Large intestine (tissue), 3 donors: ENCODE data around the gene CXCR5. TPM values are rescaled to one million over a fixed set of nuclear protein-coding genes. Genes with fewer than 3 reads are reported as not detected.

Experiments
- DNase-seq, 2 donors: peaks; one replicate each; pipeline versions ENCODE4 v3.0.0 to v3.0.0-alpha.2; 2013
- H3K27ac ChIP-seq: one replicate; pipeline ENCODE4 v1.5.1; 2013; ENCODE audit warnings: low read length
- H3K27me3 ChIP-seq: 2 replicates; pipeline ENCODE4 v1.6.1; 2013; ENCODE audit warnings: low read length; ENCODE audit not compliant: control insufficient read depth, insufficient read depth
- H3K36me3 ChIP-seq: 2 replicates; pipeline ENCODE4 v1.6.1; 2013; ENCODE audit warnings: low read length; ENCODE audit not compliant: control insufficient read depth, insufficient read depth
- H3K4me1 ChIP-seq: one replicate; pipeline ENCODE4 v1.6.1; 2013; ENCODE audit warnings: low read length; ENCODE audit not compliant: control insufficient read depth, insufficient read depth
- H3K4me3 ChIP-seq: one replicate; pipeline ENCODE4 v1.5.1; 2013; ENCODE audit warnings: low read length
- H3K9me3 ChIP-seq: one replicate; pipeline ENCODE4 v1.6.1; 2013; ENCODE audit warnings: mild to moderate bottlenecking, low read depth, low read length, moderate library complexity; ENCODE audit not compliant: control insufficient read depth
- WGBS: methylation state at CpG from one replicate; pipeline ENCODE4 v1.1.5; 2013; ENCODE audit warnings: low lambda C conversion rate; ENCODE audit not compliant: insufficient coverage; 5-methylcytosine and 5-hydroxymethylcytosine counted together
- polyA plus RNA-seq: library from polyadenylated mRNA; unstranded; fragments of 120-200 nt; gene quantifications from one replicate; pipeline ENCODE4 v1.2.1, GENCODE V29; 2013

Gene CXCR5
- polyA plus RNA-seq, 1 donor: 0.07 TPM

GRCh38 chr11:118897721-118898310, 14.1 kb downstream of the CXCR5 start:
- Histone ChIP-seq H3K27me3 (no peaks in the 10 kb centered on the region), H3K27ac (no peak overlapping the region), H3K9me3 (no peaks in the 10 kb centered on the region), H3K4me1 (peaks cover 10% of the 10 kb centered on the region), H3K4me3 (no peak overlapping the region), H3K36me3 (peaks cover 53% of the 10 kb centered on the region)
- DNase-seq: no peak
- WGBS: no CpG with 5 or more reads among the region's 13 CpGs

DNA sequence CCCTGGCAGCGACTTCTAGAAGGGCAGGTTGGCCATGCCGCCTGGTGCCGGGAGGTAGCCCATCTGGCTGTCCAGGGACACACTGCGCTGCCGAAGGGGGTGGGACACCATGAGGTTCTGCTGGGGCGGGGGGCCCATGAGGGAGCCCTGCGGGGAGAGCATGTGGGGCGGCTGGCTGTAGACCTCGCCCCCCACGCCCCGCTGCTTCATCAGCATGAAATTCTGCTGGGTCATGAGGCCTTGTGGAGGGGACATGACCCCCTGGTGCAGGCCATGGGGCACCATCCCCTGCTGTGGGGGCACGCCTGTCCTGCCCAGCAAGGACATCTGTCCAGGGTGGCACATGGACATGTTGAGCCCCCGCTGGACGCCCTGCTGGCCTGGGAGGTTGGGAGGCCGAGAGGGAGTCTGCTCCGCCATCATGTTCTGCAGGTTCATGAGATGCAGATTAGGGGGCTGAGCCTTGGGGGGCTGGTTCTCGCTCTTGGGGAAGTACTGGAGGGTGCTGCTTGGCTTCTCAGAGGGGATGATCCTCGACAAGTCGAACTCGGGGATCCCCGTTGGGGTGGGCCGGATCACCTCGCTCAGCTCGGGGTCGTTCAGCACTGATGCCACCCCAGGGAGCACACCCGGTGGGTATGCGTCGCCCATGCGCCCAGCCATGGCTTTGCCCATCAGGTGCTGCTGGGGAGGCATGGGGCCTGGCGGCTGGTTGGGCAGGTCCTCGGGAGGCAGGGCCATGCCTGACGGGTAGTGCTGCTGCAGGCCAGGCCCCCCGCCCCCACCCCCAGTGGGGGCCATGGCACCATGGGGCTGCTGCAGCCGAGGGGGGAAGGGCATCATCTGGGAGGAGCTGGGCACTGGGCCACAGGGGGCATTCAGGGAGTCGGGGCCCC, 15.0 kb downstream of the CXCR5 start:
- 100% methylated on average over 4 of the region's 35 CpGs for WGBS
- Histone ChIP-seq H3K9me3 (no peaks in the 10 kb centered on the region), H3K27me3 (no peaks in the 10 kb centered on the region), H3K27ac (no peak overlapping the region), H3K4me1 (peaks cover 10% of the 10 kb centered on the region), H3K4me3 (no peak overlapping the region), H3K36me3 (peaks cover 61% of the 10 kb centered on the region)
- no peak for DNase-seq

- H3K4me3 ChIP-seq: no peak overlapping the region
- H3K27ac ChIP-seq: no peak overlapping the region
- no peak for DNase-seq
- no peaks in the 10 kb centered on the region for H3K9me3 ChIP-seq
- no peaks in the 10 kb centered on the region for H3K27me3 ChIP-seq
- peaks cover 10% of the 10 kb centered on the region for H3K4me1 ChIP-seq
- no CpG with 5 or more reads among the region's 6 CpGs for WGBS
- H3K36me3 ChIP-seq: peaks cover 68% of the 10 kb centered on the region
Measured at GRCh38 chr11:118899296-118899688, 15.6 kb downstream of the CXCR5 start.

DNA sequence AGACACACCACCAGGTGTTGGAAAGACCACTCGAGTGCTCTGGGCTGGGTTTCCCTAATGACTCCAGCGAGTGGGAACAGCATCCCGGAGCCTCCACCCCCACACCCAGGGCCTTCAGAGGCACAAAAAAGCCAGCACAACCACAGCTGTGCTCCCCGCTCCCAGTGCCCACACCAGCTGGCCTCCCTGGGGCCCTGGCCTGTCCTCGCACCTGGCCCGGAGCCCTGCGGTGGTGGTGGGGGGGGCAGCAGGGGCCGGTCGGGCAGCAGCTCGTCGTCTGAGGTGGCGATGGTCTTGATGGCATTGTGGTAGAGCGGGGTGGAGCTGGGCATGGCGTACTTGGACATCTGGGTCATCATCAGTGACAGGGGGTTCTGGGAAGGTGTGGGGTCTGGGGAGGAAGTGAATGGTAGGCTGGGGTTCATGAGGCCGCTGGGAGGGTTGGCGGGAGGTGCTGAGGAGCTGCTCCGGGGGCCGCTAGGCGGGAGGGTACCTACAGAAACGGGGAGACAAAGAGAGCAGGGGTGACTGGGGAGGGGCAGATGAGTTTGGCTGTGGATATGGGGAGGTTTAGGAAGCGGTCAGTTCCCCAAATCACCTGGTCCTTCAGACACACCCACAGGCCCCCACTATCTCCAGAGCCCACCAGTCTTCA, 16.1 kb downstream of the CXCR5 start:
- no peaks in the 10 kb centered on the region for H3K9me3 ChIP-seq
- H3K4me3 ChIP-seq: no peak overlapping the region
- peaks cover 10% of the 10 kb centered on the region for H3K4me1 ChIP-seq
- H3K36me3 ChIP-seq: peaks cover 73% of the 10 kb centered on the region
- H3K27me3 ChIP-seq: no peaks in the 10 kb centered on the region
- no peak for DNase-seq
- H3K27ac ChIP-seq: no peak overlapping the region
- 95% methylated on average over 4 of the region's 21 CpGs for WGBS

- Histone ChIP-seq H3K27me3 (no peaks in the 10 kb centered on the region), H3K4me1 (peaks cover 8% of the 10 kb centered on the region), H3K27ac (no peak overlapping the region), H3K36me3 (peaks cover 77% of the 10 kb centered on the region), H3K9me3 (no peaks in the 10 kb centered on the region), H3K4me3 (no peak overlapping the region)
- no CpG with 5 or more reads among the region's 29 CpGs for WGBS
- no peak for DNase-seq
Measured at GRCh38 chr11:118900535-118901384, 17.1 kb downstream of the CXCR5 start.

DNA sequence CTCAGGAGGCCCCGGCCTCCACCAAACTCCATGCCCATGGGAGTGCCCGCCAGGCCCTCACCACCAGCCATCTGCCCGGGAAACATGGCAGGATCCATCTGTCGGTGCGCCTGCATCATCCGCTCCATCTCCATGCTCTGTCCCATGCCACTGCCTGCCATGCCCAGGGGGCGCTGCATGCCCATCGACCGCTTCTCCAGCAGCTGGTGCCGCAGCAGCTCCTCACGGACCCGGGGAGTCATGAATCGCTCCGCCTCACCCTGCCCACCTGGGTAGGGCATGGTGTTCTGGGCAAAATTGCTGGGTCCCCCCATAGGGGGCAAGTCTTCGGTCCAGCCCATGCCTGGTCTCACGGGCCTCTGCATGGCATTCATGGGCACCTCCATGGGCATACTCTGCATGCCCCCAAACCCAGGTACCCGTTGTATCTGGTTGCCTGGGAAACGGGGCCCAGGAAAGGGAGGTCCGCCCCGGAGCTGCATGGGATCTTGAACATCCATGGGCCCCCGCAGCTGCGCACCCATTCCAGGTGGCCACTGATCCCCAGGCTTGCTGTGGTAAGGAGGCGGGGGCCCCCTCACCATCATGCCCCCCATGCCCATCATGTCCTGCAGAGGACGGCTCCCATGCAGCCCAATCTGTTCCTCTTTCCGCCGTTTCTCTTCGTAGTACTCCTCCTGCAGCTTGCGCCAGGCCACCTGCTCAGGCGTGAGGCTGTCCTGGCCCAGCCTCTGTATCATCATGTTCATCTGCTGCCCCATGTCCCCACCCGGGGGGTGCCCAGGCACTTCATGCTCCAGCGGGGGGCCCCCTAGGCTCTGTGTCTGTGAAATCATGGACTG, 18.0 kb downstream of the CXCR5 start:
- no peak overlapping the region for H3K27ac ChIP-seq
- H3K36me3 ChIP-seq: peaks cover 86% of the 10 kb centered on the region
- peaks cover 2% of the 10 kb centered on the region for H3K4me1 ChIP-seq
- H3K4me3 ChIP-seq: no peak overlapping the region
- no peak for DNase-seq
- H3K27me3 ChIP-seq: no peaks in the 10 kb centered on the region
- no CpG with 5 or more reads among the region's 31 CpGs for WGBS
- no peaks in the 10 kb centered on the region for H3K9me3 ChIP-seq

DNA sequence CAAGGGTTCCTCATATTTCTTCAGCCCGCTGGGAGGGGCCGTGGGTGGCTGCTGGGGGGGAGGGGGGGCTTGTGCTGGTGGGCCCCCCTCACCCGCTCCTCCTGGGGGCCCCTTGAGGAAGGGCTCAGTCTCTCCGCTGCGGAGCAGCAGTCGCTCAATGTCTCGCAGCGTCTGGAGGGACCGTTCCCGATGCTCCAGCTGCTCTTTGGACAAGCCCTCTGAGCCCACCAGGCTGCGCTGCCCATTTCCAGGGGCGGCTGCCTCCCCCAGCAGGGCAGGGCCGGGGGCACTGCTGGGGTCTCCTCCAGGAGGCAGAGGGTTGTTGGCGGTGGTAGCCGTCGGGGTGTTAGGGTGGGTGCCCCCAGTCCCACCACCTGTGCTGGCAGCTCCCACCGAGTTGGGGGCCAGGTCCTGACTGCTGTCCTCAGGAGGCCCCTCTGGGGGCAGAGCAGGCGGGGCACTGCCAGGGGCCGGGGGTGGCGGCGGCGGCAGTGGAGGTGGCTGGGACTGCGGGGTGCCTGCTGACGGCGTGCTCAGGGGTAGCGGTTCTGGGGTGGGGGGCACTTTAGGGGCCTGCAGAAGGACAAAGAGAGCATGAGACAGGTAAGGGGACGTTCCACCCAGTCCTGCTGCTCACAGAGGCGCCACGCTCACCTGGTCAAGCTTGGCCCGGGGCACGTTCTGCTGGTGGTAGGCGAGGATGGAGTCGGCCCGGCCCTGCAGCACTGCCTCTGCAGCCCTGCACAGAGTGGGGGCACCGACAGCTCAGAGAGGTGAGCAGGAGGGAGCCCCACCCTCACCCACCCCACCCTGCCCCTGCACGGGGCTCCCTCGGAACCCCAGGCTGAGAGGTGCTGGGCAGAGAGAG, 18.9 kb downstream of the CXCR5 start:
- WGBS: no CpG with 5 or more reads among the region's 37 CpGs
- H3K27me3 ChIP-seq: no peaks in the 10 kb centered on the region

GRCh38 chr11:118903204-118904015, 19.7 kb downstream of the CXCR5 start:
- Histone ChIP-seq H3K4me1 (peaks cover 13% of the 10 kb centered on the region), H3K27ac (no peak overlapping the region), H3K36me3 (peaks cover 93% of the 10 kb centered on the region), H3K27me3 (no peaks in the 10 kb centered on the region), H3K4me3 (no peak overlapping the region), H3K9me3 (no peaks in the 10 kb centered on the region)
- WGBS: no CpG with 5 or more reads among the region's 21 CpGs
- DNase-seq: no peak

More for the DNA sequence above, 18.9 kb downstream of the CXCR5 start:
- Histone ChIP-seq H3K4me1 (peaks cover 6% of the 10 kb centered on the region), H3K9me3 (no peaks in the 10 kb centered on the region), H3K36me3 (peaks cover 88% of the 10 kb centered on the region), H3K27ac (no peak overlapping the region), H3K4me3 (no peak overlapping the region)
- DNase-seq: no peak
